Dermis blood vessel endothelial cell (primary cell): ENCODE data around the gene XCL2. TPM values are rescaled to one million over a fixed set of nuclear protein-coding genes. Genes with fewer than 3 reads are reported as not detected.
"Not testable (repeated sequence)": the region's sequence is repeated elsewhere in the genome, so short reads cannot be mapped to it uniquely, and the experiment has no call there.

Experiments used
- DNase-seq: peaks from one replicate; pipeline ENCODE4 v3.0.0; 2010
- total RNA-seq: library from RNA; depleted of rRNA; stranded (reverse); fragments of >200 nt; gene quantifications from 2 replicates; pipeline ENCODE4 v1.2.3, GENCODE V29; 2014

XCL2 gene
- total RNA-seq = not detected in 2 replicates

DNA sequence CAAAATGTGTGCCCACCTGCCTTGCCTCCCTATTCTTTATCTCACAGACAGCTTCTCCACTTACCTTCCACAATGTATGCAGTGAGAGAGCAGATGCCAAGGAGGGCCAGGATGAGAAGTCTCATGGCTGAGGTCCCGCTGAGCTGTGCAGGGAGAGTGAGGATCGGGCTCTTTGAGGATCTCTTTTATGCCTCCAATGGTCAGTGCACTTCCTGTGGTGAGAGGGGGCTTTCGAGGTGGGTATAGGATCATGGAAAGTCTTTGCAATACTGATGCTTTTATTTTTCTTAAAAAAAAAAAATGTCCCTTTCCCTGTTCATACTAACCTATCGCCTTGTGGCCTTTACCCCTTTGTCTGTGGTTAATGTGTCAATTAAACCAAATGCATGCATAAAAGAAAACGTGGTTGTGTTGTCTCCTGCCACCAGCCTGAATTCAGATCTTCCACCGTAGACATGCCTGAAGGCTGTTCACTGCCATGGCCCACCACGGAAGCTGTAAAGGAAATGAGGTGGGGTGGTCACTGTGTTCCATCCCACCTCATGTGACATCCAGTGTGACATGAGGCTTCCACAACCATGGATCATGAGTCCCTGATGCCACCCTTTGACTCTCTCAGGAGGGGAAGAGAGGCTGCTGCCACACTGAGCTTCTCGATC lies at the start of gene XCL2:
TSS of gene XCL2 (minus strand) at position 158 of the 659 bp plus-strand sequence. CDS start at position 125, 33 bp downstream.
- DNase-seq = not testable (repeated sequence)

- no peak for DNase-seq
These were observed 47.9 kb upstream of the XCL2 start for GRCh38 chr1:168591641-168592250.

GRCh38 chr1:168591066-168591465 lies 47.3 kb upstream of the XCL2 start:
- DNase-seq = no peak

DNA sequence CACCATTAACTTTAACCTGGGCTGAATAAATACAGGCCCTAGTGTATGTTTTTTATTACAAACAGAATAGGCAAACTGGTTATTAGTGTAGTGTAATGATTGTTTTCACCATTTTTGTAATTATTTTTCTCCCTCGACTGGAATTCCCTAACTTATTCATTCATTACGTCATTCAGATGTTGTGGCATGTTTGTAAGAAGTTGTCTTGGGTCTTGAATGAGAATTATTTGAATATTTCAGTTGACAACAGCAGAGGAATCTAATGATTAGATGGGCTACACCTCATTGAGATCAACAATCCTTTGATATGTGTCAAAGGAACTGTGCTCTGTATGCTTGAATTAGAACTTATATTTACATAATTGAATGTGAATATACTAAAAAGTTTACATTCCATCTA lies 45.4 kb upstream of the XCL2 start:
- no peak for DNase-seq

DNA sequence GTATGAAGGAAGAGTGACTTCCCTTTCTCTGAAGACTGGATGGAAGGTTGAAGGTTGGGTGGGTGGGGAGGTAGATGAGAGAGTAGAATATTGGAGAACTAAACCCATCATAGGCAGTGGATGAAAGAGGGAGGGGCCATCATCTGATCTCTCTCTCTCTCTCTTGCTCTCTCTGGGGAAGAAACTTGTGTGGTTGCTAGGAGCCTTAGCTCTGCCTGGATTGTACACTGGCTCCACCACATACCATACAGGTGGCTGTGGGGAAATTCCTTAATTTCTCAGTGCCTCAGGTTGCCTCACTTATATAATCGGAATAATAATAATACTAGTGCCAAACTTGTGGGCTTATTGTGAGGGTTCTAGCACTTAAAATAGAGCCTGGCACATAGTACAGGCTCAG lies 42.1 kb upstream of the XCL2 start:
- no peak for DNase-seq

DNA sequence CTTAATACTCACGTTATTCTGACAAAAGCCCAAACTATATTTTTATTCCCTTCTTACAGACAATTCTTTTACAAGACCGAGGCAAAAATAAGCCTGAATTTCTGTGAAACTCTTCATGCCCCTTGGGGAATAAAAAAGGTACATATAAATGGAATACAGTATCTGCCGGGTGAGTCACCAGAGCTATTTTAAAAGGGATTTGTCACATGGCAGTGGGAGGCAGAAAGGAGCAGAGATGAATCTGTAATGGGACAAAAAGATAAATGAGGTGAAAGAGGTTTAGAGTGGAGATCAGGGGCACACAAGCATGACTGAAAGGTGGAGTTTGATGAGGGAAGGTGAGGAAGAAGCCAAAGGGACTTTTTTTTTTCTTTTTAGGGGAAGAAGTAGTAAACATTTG lies 41.4 kb upstream of the XCL2 start:
- no peak for DNase-seq

GRCh38 chr1:168583571-168583970 lies 39.8 kb upstream of the XCL2 start:
- no peak for DNase-seq

- DNase-seq = no peak
These were observed 39.0 kb upstream of the XCL2 start for GRCh38 chr1:168582688-168583336.

DNA sequence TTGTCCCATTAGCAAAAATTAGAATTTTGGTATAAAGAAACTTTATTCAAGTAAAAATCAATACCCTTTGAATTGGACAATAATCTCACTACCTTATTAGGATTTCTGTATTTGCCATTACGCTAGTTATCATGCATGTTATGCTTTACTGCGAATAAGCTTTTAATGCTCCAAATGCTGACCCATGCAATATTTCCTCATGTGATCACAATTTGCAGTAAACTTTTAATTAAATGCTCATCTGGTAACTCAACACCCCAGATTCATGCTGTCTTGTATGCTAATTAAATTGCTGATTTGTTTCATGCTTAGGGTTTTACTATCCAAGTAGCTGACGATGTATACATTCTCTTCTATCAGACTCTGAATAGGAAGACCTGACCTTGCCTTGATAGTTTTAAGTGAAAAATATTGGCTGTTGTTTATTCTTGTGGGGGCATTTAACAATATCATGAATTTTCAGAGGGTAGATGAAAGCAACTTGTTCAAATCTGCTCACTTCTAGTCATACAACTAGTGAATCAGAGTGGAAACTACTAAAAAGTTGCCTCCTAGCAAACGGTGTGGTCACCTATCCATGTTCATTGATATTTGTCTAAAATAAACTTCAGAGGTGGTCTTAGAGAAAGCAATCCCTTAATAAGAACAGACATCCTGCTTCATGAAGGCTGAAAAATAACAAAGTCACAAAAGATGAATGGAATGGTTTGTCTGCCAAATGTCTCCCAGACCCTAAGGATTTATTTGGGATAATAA lies 38.2 kb upstream of the XCL2 start:
- no peak for DNase-seq

DNA sequence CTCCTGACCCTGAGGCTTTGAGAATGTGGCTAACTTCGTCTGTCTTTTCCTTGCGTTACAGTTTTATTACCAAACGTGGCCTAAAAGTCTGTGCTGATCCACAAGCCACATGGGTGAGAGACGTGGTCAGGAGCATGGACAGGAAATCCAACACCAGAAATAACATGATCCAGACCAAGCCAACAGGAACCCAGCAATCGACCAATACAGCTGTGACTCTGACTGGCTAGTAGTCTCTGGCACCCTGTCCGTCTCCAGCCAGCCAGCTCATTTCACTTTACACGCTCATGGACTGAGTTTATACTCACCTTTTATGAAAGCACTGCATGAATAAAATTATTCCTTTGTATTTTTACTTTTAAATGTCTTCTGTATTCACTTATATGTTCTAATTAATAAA lies 37.2 kb upstream of the XCL2 start:
- not testable (repeated sequence) for DNase-seq

DNA sequence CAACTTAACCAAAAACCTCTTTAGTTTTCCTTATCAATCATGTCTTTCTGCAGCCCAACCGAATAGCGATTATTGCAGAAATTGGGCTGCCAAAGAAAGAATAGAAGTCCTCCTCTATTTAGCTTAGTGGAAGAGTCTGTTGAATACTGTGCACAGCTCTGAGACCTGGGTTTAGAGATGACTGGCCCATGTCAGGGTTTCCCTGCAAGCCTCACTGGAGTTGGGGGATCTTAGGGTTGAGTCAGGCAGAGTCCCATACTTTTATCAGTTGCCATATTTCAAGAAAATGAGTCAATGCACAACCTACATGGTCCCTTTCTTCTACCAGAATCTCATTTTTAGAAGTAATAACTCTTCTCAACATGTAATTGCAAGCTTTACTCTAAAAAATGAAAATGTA lies 36.5 kb upstream of the XCL2 start:
- not testable (repeated sequence) for DNase-seq

DNA sequence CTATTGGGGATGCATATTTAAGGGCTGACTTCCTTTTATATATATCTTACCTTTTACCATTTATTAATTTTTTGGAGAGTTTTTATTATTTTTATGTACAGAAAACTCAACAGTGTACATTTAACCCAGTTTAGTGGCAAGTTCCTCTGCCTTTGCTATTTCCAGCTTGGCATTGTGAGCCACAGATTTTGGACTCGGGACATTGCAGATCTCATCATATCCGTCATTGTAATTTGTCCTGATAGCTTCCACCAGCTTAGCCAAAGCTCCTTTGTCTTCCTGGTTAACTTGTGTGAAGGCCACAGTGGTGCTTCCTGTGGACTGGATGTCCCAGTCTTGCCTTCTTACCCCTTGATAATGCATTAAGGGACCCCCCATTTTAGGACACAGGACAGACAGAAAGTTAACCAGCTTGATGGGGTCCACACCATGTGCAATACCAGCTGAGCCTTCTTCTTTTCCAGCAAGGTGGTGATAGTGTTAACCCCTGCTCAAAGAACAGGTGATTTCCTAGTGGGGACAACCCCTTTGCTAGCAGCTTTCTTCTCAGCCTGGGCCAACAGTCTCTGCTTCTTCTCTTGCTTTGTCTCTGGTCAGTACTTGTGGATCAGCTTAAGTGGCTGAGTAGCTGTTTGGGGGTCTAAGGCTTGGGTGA lies 34.9 kb upstream of the XCL2 start:
- not testable (repeated sequence) for DNase-seq

DNA sequence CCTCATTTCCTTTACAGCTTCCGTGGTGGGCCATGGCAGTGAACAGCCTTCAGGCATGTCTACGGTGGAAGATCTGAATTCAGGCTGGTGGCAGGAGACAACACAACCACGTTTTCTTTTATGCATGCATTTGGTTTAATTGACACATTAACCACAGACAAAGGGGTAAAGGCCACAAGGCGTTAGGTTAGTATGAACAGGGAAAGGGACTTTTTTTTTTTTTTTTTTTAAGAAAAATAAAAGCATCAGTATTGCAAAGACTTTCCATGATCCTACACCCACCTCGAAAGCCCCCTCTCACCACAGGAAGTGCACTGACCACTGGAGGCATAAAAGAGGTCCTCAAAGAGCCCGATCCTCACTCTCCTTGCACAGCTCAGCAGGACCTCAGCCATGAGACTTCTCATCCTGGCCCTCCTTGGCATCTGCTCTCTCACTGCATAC lies 32.5 kb upstream of the XCL2 start, which contains the start of gene XCL1:
TSS of gene XCL1 (plus strand) at position 361 of the 444 bp plus-strand sequence. CDS start at position 394, 33 bp downstream.
- DNase-seq = not testable (repeated sequence)

DNA sequence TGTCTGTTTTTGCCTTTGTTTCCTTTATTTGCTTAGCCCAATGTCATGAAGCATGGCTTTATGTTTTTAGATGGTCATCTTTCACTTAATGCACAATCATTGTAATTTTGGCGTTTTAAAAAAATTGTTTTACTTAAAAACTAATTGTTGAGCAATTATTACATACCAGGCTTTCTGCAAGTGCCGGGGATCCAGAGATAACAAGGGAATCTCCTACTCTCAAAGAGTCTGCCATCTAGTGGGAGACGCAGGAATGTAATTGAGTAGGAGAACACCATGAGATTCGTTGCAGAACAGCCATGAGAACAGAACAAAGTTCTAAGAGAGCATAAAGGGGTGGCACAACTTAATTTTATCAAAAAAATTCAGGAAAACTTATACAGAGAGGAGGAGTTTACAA lies 30.4 kb upstream of the XCL2 start:
- peak; percentile 38 for DNase-seq

DNA sequence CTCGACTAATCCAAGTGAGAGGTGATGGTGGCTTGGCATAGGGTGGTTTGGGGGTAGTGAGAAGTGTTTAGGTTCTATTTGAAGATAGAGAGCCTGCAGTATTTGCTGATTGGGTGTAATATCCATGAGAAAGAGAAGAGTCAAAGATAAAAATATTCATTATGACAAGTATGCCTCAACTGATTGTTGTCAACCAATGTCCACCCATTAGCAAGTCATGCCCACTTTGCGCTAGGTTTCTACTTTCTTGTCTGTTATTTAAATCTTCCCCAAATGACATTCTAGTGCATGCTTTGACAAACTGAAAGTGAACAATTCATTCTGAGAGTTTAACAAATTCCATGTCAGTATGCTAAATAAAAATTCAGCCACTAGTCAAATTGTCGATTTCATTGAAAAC lies 28.8 kb upstream of the XCL2 start:
- no peak for DNase-seq

DNA sequence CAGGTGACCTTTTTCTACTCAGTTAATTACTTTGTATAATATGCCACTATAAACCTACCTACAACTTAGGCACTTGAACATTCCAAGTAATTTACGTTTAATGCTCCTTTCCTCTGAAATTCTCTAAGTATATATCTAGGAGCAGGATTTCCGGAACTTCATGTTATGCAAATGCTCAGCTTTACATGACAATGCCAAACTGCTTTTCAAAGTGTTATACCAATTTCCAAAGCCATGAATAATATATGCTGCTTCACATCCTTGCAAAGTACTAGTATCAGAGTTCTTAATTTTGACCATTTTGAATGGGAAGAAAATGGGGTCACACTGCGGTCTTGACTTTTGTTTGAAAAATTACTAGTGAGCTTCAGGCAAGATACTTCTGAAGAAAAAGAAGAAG lies 26.9 kb upstream of the XCL2 start:
- no peak for DNase-seq

DNA sequence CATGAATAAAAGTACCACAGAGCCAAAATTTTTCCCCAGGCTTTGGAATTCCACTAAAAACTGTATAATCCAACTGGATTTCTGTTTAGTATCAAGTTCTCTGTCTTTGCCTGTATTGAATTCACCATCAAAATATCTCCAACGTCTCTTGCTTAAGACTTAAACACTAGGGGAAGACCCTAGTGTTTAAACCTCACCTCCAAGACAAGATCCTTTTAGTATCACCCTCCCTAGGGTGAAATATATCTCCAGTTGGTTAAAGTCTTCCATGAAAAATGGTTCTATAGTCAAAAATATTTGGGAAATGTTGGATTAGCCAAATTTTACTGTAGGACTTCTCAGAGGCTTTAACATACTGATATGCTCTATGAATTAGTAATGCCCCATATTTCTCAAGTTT lies 24.5 kb upstream of the XCL2 start:
- no peak for DNase-seq

GRCh38 chr1:168567568-168567967 lies 23.8 kb upstream of the XCL2 start:
- no peak for DNase-seq

DNA sequence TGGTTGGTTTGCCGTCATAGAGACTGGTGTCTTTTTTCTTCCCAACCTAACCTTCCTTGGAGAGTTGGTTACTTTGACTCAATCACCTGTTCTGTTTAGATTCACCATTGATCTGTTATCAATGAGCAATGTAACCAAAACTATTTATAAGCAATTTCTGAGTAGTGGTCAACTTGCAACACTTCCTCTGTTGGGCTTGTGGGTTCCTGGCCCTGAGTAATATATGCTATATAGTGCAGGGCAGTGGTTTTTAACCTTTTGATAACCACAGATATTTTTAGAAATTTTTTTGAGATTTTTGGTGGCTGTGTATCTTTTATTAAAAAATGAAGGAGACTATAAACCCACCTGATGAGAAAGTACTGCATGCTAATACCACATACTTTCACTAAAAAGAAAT lies 23.2 kb upstream of the XCL2 start:
- DNase-seq = no peak

DNA sequence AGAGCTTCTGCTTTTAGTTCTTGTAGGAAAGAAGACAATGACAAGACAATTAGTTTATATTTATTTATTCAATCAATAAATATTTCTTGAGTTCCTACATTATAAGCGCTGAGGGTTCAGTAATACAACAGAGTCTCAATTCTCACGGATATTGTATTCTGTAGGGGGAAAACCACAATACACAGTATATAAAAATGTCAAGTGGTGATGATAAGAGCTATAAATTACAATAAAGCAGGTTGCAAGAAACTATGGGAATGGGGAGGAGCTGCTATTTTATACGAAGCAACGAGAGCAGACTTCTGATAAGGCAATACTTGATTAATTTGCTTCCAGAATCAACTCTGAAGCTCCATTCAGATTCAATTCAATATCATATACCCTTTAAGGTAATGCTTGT lies 22.0 kb upstream of the XCL2 start:
- DNase-seq = no peak

GRCh38 chr1:168561989-168562388 lies 18.2 kb upstream of the XCL2 start:
- no peak for DNase-seq

DNA sequence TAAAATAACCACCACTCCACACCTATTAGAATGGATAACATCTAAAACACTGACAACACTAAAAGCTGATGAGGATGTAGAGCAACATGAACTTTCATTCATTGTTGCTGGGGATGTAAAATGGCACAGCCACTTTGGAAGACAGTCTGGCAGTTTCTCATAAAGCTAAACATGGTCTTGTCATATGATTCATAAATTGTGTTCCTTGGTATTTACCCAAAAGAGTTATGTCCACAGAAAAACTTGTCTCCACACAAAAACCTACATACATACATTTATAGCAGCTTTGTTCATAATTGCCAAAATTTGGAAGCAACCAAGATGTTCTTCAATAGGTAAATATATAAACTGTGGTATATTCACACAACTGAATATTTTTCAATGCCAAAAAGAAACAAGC lies 16.6 kb upstream of the XCL2 start:
- DNase-seq = no peak

GRCh38 chr1:168556647-168557046 lies 12.8 kb upstream of the XCL2 start:
- DNase-seq = no peak
